Fibroblast of lung (primary cell): Measurements from ENCODE around the gene CFAP91. TPM values are rescaled to one million over a fixed set of nuclear protein-coding genes. Genes with fewer than 3 reads are reported as not detected.
"Not testable (repeated sequence)": the region's sequence is repeated elsewhere in the genome, so short reads cannot be mapped to it uniquely, and the experiment has no call there.

Source experiments
- DNase-seq, 2 donors: peaks; one replicate each; pipeline versions ENCODE4 v3.0.0 to v3.0.0-alpha.2; 2010; ENCODE audit warnings: low read depth in 2 of 2
- H2AFZ ChIP-seq: 2 replicates; pipeline ENCODE4 v1.5.1; 2012; ENCODE audit warnings: low read length, control low read depth, inconsistent platforms
- H3K27ac ChIP-seq: 2 replicates; pipeline ENCODE4 v1.5.1; 2011; ENCODE audit warnings: low read length, control low read depth; ENCODE audit not compliant: insufficient read depth
- H3K27me3 ChIP-seq: 2 replicates; pipeline ENCODE4 v1.5.1; 2011; ENCODE audit warnings: mild to moderate bottlenecking, low read length; ENCODE audit not compliant: control insufficient read depth, insufficient read depth
- H3K36me3 ChIP-seq: 2 replicates; pipeline ENCODE4 v1.5.1; 2011; ENCODE audit warnings: low read length; ENCODE audit not compliant: control insufficient read depth, insufficient read depth
- H3K4me1 ChIP-seq: 2 replicates; pipeline ENCODE4 v1.5.1; 2011; ENCODE audit warnings: low read length; ENCODE audit not compliant: control insufficient read depth, insufficient read depth; ENCODE audit errors: extremely low read depth
- H3K4me2 ChIP-seq: 2 replicates; pipeline ENCODE4 v1.5.1; 2011; ENCODE audit warnings: low read length, control low read depth; ENCODE audit not compliant: insufficient read depth; ENCODE audit errors: extremely low read depth
- H3K4me3 ChIP-seq, 4 experiments: fragments of 200-600 bp in 1 of 4; sonication (generic) in 1 of 4; replicated peaks in 1 of 4; 2 replicates each; pipeline ENCODE4 v1.5.1; 2011 to 2016; ENCODE audit warnings: low read length in 4 of 4, low read depth in 3 of 4, mild to moderate bottlenecking in 3 of 4, control low read depth in 2 of 4, inconsistent platforms in 1 of 4, mixed read lengths in 1 of 4; ENCODE audit not compliant: insufficient read depth in 1 of 4; ENCODE audit errors: control extremely low read depth in 1 of 4
- H3K79me2 ChIP-seq: 2 replicates; pipeline ENCODE4 v1.5.1; 2012; ENCODE audit warnings: mild to moderate bottlenecking, low read length, inconsistent platforms; ENCODE audit not compliant: control insufficient read depth, insufficient read depth
- H3K9ac ChIP-seq: 2 replicates; pipeline ENCODE4 v1.5.1; 2011; ENCODE audit warnings: mild to moderate bottlenecking, low read length, control low read depth; ENCODE audit not compliant: insufficient read depth
- H3K9me3 ChIP-seq: 2 replicates; pipeline ENCODE4 v1.5.1; 2012; ENCODE audit warnings: low read depth, low read length; ENCODE audit not compliant: control insufficient read depth, insufficient read depth
- H4K20me1 ChIP-seq: 2 replicates; pipeline ENCODE4 v1.5.1; 2011; ENCODE audit warnings: low read length; ENCODE audit not compliant: control insufficient read depth, insufficient read depth; ENCODE audit errors: extremely low read depth
- CTCF ChIP-seq, 2 donors: IDR thresholded peaks in 1 of 2; conservative IDR thresholded peaks in 1 of 2; 1 replicate in 1 of 2; 2 replicates in 1 of 2; pipeline ENCODE4 v1.5.1; 2011 to 2012; ENCODE audit warnings: low read length in 2 of 2, control low read depth in 1 of 2, inconsistent platforms in 1 of 2, low read depth in 1 of 2, mild to moderate bottlenecking in 1 of 2
- EZH2 ChIP-seq: IDR thresholded peaks from 2 replicates; pipeline ENCODE4 v1.5.1; 2012; ENCODE audit warnings: low read length, control low read depth, mild to moderate bottlenecking; ENCODE audit errors: missing control alignments
- polyA plus RNA-seq, 2 donors: library from polyadenylated mRNA; depleted of rRNA in 1 of 2; stranded (reverse) in 1 of 2; unstranded in 1 of 2; fragments of >200 nt; gene quantifications; 2 replicates each; pipeline ENCODE4 v1.2.1, GENCODE V29; 2011 to 2012; ENCODE audit warnings: missing spikeins in 1 of 2
- total RNA-seq: library from RNA; depleted of rRNA; stranded (reverse); fragments of >200 nt; gene quantifications from 2 replicates; pipeline ENCODE4 v1.2.1, GENCODE V29; 2014

CFAP91 gene
- total and polyA plus RNA-seq, 2 donors (not counting 1 experiment from before 2014, with no cell fraction given) = 0.02 to 0.17 TPM

- Histone ChIP-seq H3K79me2 (peaks cover 2% of the 10 kb centered on the region), H3K9ac (no peak overlapping the region), H3K9me3 (no peaks in the 10 kb centered on the region), H3K36me3 (no peaks in the 10 kb centered on the region), H3K27me3 (no peaks in the 10 kb centered on the region), H3K4me2 (peak overlapping the region; percentile 88), H4K20me1 (no peaks in the 10 kb centered on the region), H3K4me1 (no peaks in the 10 kb centered on the region), H3K27ac (peak overlapping the region; percentile 65), H2AFZ (no peak overlapping the region), H3K4me3 (peak overlapping the region; percentile 62 to 90 (median 67))
- TF ChIP-seq EZH2 (no peak), CTCF (conservative IDR thresholded peaks at IDR 0.05 in 1 of 2, IDR thresholded peaks at IDR 0.05 in 1 of 2; ENCODE audit: low read depth in 1 of 2, low read length in 2 of 2) (no peak)
- DNase-seq = no peak
These were observed 26.8 kb upstream of the CFAP91 start for GRCh38 chr3:119676020-119676419.

- Histone ChIP-seq H3K27ac (peak within 1 kb of the TSS; percentile 76), H3K9me3 (no peaks in the 10 kb centered on the region), H4K20me1 (no peaks in the 10 kb centered on the region), H3K4me3 (peak within 1 kb of the TSS; percentile 63 to 90 (median 74)), H2AFZ (peak within 1 kb of the TSS; percentile 92), H3K27me3 (no peaks in the 10 kb centered on the region), H3K4me2 (peak within 1 kb of the TSS; percentile 88), H3K9ac (peak within 1 kb of the TSS; percentile 68), H3K79me2 (peaks cover 2% of the 10 kb centered on the region), H3K36me3 (no peaks in the 10 kb centered on the region), H3K4me1 (no peaks in the 10 kb centered on the region)
- no peak for TF ChIP-seq EZH2
- no peak for TF ChIP-seq CTCF (conservative IDR thresholded peaks at IDR 0.05 in 1 of 2, IDR thresholded peaks at IDR 0.05 in 1 of 2; ENCODE audit: low read depth in 1 of 2, low read length in 2 of 2)
- DNase-seq = peak; percentile 95 to 97
These were observed 25.8 kb upstream of the CFAP91 start, which contains the start of gene COX17 for GRCh38 chr3:119676771-119677640. Gene COX17, minus strand, starts transcription at chr3:119677406. Its CDS starts 96 bp downstream, at chr3:119677310.

- DNase-seq = no peak
- no peak for TF ChIP-seq CTCF (conservative IDR thresholded peaks at IDR 0.05 in 1 of 2, IDR thresholded peaks at IDR 0.05 in 1 of 2; ENCODE audit: low read depth in 1 of 2, low read length in 2 of 2)
- TF ChIP-seq EZH2 = no peak
- no peaks in the 10 kb centered on the region for H3K4me1 ChIP-seq
- H4K20me1 ChIP-seq = no peaks in the 10 kb centered on the region
- H3K4me3 ChIP-seq = peak overlapping the region; percentile 63 to 90 (median 74)
- peak overlapping the region; percentile 42 for H3K4me2 ChIP-seq
- peak overlapping the region; percentile 76 for H3K27ac ChIP-seq
- H3K27me3 ChIP-seq = no peaks in the 10 kb centered on the region
- H3K9ac ChIP-seq = no peak overlapping the region
- H3K9me3 ChIP-seq = no peaks in the 10 kb centered on the region
- peak overlapping the region; percentile 64 for H2AFZ ChIP-seq
- H3K79me2 ChIP-seq = peaks cover 2% of the 10 kb centered on the region
- H3K36me3 ChIP-seq = no peaks in the 10 kb centered on the region
These were observed 25.2 kb upstream of the CFAP91 start for GRCh38 chr3:119677641-119677934.

- H3K79me2 ChIP-seq, H3K9ac ChIP-seq, H4K20me1 ChIP-seq, H3K9me3 ChIP-seq, H3K4me2 ChIP-seq, H3K4me1 ChIP-seq, H3K27ac ChIP-seq, H3K27me3 ChIP-seq, H3K4me3 ChIP-seq, H3K36me3 ChIP-seq, DNase-seq, H2AFZ ChIP-seq: not testable (repeated sequence)
These were observed 24.6 kb upstream of the CFAP91 start for GRCh38 chr3:119678209-119678608.
